Ascending aorta (tissue), 2 donors: ENCODE measurements around the gene RHOG. TPM values are rescaled to one million over a fixed set of nuclear protein-coding genes. Genes with fewer than 3 reads are reported as not detected.

Experiments
- DNase-seq, 2 donors: peaks; one replicate each; pipeline ENCODE4 v3.0.0-alpha.2; 2019; ENCODE audit warnings: low spot score in 2 of 2
- H3K27ac ChIP-seq, 2 donors: fragments of 200-600 bp; sonication (generic); one replicate each; pipeline ENCODE4 v1.5.1; 2016 to 2017; ENCODE audit warnings: mild to moderate bottlenecking in 1 of 2
- H3K27me3 ChIP-seq: fragments of 200-600 bp; sonication (generic); one replicate; pipeline ENCODE4 v1.5.1; 2017
- H3K36me3 ChIP-seq, 2 donors: fragments of 200-600 bp; sonication (generic); one replicate each; pipeline ENCODE4 v1.5.1; 2016
- H3K4me1 ChIP-seq, 2 donors: fragments of 200-600 bp; sonication (generic); one replicate each; pipeline ENCODE4 v1.5.1; 2016 to 2017; ENCODE audit warnings: mild to moderate bottlenecking in 1 of 2
- H3K4me3 ChIP-seq, 2 donors: fragments of 200-600 bp; sonication (generic); one replicate each; pipeline ENCODE4 v1.5.1; 2016 to 2017; ENCODE audit warnings: mild to moderate bottlenecking in 1 of 2
- H3K9me3 ChIP-seq, 2 donors: fragments of 200-600 bp; sonication (generic); one replicate each; pipeline ENCODE4 v1.5.1; 2016
- intact Hi-C: fragments of 100-400 bp; cut with DNase I; formaldehyde crosslinking; loops from one replicate; pipeline ENCODE4 v1.15.1; 2023
- total RNA-seq: library from RNA; depleted of rRNA; stranded (reverse); fragments of >200 nt; gene quantifications from one replicate; pipeline ENCODE4 v1.1.0, GENCODE V29; 2016
- TF ChIP-seq, protein P1 (sequence below), 3 experiments: fragments of 200-600 bp in 2 of 3; fragments of 450-650 bp in 1 of 3; sonication (generic) in 2 of 3; IDR thresholded peaks; one replicate each; pipeline ENCODE4 v1.5.1; 2016 to 2019; ENCODE audit warnings: antibody characterized with exemption in 3 of 3, mild to moderate bottlenecking in 1 of 3, moderate library complexity in 1 of 3

Gene RHOG
- total RNA-seq, 1 donor from 2014 or later, result 60.7 TPM

DNA sequence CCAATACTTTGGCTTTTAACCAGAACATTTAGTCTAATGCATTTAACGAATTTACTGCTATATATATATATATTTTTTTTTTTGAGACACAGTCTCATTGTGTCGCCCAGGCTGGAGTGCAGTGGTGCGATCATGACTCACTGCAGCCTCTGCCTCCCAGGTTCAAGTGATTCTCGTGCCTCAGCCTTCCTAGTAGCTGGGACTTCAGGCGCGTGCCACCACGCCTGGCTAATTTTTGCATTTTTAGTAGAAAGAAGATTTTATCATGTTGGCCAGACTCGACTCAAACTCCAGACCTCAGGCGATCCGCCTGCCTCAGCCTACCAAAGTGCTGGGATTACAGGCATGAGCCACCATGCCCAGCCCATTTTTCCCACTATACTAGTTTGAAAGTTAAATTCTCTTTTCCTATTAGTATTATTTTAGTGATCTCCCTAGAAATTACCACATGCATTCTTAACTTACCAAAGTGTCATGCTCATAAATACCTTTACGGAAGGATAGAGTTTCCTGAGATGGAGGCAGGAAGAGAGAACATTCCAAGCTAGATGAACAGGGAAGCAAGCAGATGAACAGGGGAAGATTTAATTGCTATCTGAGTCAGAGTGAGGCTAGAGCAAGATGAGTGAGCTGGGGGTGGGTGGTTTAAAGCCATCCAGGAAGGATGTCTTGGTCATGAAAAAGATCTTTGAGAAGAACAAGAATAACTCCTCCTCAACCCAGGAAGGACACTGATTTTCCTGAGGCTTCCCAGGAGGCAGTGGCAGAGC lies 36.8 kb downstream of the RHOG start:
- no peaks in the 10 kb centered on the region for H3K27me3 ChIP-seq
- intact Hi-C loops, result no loop called here
- no peak overlapping the region for H3K27ac ChIP-seq
- DNase-seq, result no peak
- no peaks in the 10 kb centered on the region for H3K9me3 ChIP-seq
- no peak overlapping the region for H3K4me3 ChIP-seq
- peaks cover 3 to 4% of the 10 kb centered on the region in 2 donors for H3K4me1 ChIP-seq
- no peaks in the 10 kb centered on the region for H3K36me3 ChIP-seq
- TF ChIP-seq, protein P1, sequence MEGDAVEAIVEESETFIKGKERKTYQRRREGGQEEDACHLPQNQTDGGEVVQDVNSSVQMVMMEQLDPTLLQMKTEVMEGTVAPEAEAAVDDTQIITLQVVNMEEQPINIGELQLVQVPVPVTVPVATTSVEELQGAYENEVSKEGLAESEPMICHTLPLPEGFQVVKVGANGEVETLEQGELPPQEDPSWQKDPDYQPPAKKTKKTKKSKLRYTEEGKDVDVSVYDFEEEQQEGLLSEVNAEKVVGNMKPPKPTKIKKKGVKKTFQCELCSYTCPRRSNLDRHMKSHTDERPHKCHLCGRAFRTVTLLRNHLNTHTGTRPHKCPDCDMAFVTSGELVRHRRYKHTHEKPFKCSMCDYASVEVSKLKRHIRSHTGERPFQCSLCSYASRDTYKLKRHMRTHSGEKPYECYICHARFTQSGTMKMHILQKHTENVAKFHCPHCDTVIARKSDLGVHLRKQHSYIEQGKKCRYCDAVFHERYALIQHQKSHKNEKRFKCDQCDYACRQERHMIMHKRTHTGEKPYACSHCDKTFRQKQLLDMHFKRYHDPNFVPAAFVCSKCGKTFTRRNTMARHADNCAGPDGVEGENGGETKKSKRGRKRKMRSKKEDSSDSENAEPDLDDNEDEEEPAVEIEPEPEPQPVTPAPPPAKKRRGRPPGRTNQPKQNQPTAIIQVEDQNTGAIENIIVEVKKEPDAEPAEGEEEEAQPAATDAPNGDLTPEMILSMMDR (IDR thresholded peaks at IDR 0.05), result no peak

- H3K9me3 ChIP-seq, result no peaks in the 10 kb centered on the region
- H3K4me3 ChIP-seq, result no peak overlapping the region
- intact Hi-C loops, result no loop called here
- no peaks in the 10 kb centered on the region for H3K36me3 ChIP-seq
- no peak for DNase-seq
- TF ChIP-seq, protein P1 (IDR thresholded peaks at IDR 0.05), result no peak
- H3K4me1 ChIP-seq, result peaks cover 0 to 3% of the 10 kb centered on the region in 2 donors
- no peaks in the 10 kb centered on the region for H3K27me3 ChIP-seq
- no peak overlapping the region for H3K27ac ChIP-seq
Observed at GRCh38 chr11:3802011-3802790, 38.6 kb downstream of the RHOG start.

- Histone ChIP-seq H3K27me3 (no peaks in the 10 kb centered on the region), H3K36me3 (no peaks in the 10 kb centered on the region), H3K9me3 (no peaks in the 10 kb centered on the region), H3K27ac (no peak overlapping the region), H3K4me1 (peaks cover 0 to 19% of the 10 kb centered on the region in 2 donors), H3K4me3 (no peak overlapping the region)
- intact Hi-C loops, result no loop called here
- TF ChIP-seq, protein P1 (IDR thresholded peaks at IDR 0.05), result no peak
- no peak for DNase-seq
Observed at GRCh38 chr11:3799873-3800272, 40.9 kb downstream of the RHOG start.

GRCh38 chr11:3799143-3799542 lies 41.6 kb downstream of the RHOG start:
- no peak overlapping the region for H3K4me3 ChIP-seq
- TF ChIP-seq, protein P1 (IDR thresholded peaks at IDR 0.05), result no peak
- H3K36me3 ChIP-seq, result peaks cover 0 to 2% of the 10 kb centered on the region in 2 donors
- H3K27me3 ChIP-seq, result no peaks in the 10 kb centered on the region
- H3K27ac ChIP-seq, result no peak overlapping the region
- H3K4me1 ChIP-seq, result peaks cover 0 to 21% of the 10 kb centered on the region in 2 donors
- intact Hi-C loops, result no loop called here
- no peaks in the 10 kb centered on the region for H3K9me3 ChIP-seq
- no peak for DNase-seq

DNA sequence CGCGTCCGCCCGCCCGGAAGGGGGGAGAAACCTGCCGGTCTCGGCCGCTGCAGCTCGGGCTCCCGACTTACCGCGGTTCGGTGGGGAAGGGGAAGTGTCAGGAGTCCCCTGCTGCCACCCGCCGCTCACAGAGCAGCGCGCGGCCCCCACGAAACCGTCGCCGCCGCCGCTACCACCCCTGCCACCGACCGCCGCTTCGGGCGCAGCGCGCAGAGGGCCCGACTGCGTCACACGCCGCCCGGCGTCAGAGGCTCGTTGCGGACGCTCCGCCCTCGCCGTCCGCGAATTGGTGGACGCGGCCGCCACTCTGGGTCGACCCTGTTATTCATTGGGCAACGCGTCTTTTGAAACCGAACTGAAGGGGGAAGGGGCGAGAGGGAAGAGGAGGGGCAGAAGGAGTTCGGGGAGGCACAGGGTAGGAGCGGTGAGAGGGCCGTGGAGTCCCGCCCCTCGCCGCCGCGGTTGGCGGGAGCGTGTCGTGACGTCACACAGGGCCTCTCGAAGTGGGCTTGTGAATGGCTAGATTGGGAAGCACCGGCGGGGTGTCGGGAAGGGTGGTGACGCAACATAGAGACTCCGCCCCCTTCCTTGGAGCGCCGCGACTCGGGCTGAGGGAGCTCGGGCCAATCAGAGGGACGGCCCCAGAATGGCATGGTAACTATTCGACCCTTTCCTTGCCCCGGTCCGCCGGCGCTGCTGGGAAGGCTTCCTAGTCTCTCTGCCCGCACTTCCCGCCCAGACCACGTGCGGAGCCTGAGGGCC lies 43.2 kb downstream of the RHOG start, which contains the start of gene NUP98:
NUP98 (minus strand) TSS at position 226 of the 762 bp plus-strand sequence. CDS start 15,437 bp downstream, outside the sequence.
- TF ChIP-seq, protein P1 (IDR thresholded peaks at IDR 0.05), result no peak
- peaks cover 5 to 19% of the 10 kb centered on the region in 2 donors for H3K36me3 ChIP-seq

More for the DNA sequence above, 43.2 kb downstream of the RHOG start, which contains the start of gene NUP98:
- intact Hi-C loops, result loop anchor here (1.0 to 2.0 kb wide), 3 partner anchors 44 to 375 kb away; partner anchors contain the start of gene RRM1
- H3K4me3 ChIP-seq, result peak within 1 kb of the TSS; percentile 85 to 86
- DNase-seq, result peak; percentile 100
- no peaks in the 10 kb centered on the region for H3K27me3 ChIP-seq
- no peaks in the 10 kb centered on the region for H3K9me3 ChIP-seq
- H3K4me1 ChIP-seq, result peaks cover 0 to 21% of the 10 kb centered on the region in 2 donors
- H3K27ac ChIP-seq, result peak within 1 kb of the TSS; percentile 95 to 96
